ELR (cell line): ENCODE results near the gene ACTA1.
"Not testable (repeated sequence)": the region's sequence is repeated elsewhere in the genome, so short reads cannot be mapped to it uniquely, and the experiment has no call there.

Source experiments
- DNase-seq: peaks from one replicate; pipeline ENCODE4 v3.0.0-alpha.2; 2015; ENCODE audit warnings: low read depth

The ACTA1 gene

GRCh38 chr1:229409616-229410369, 24.1 kb downstream of the ACTA1 start:
- no peak for DNase-seq

- peak; percentile 23 for DNase-seq
These were observed 25.3 kb downstream of the ACTA1 start for GRCh38 chr1:229408458-229409037.

- DNase-seq = peak; percentile 25
These were observed 26.5 kb downstream of the ACTA1 start for GRCh38 chr1:229407206-229408026.

- no peak for DNase-seq
These were observed 27.1 kb downstream of the ACTA1 start for GRCh38 chr1:229406798-229407197.

- DNase-seq = no peak
These were observed 30.3 kb downstream of the ACTA1 start for GRCh38 chr1:229403573-229403972.

GRCh38 chr1:229402993-229403392, 30.9 kb downstream of the ACTA1 start:
- no peak for DNase-seq

- not testable (repeated sequence) for DNase-seq
These were observed 31.6 kb downstream of the ACTA1 start for GRCh38 chr1:229402329-229402728.

GRCh38 chr1:229397762-229398161, 36.1 kb downstream of the ACTA1 start:
- no peak for DNase-seq

- DNase-seq = no peak
These were observed 37.2 kb downstream of the ACTA1 start for GRCh38 chr1:229396585-229397206.

- not testable (repeated sequence) for DNase-seq
These were observed 39.4 kb downstream of the ACTA1 start for GRCh38 chr1:229394517-229394916.

- no peak for DNase-seq
These were observed 41.0 kb downstream of the ACTA1 start for GRCh38 chr1:229392936-229393335.

GRCh38 chr1:229390130-229390529, 43.8 kb downstream of the ACTA1 start:
- no peak for DNase-seq

- DNase-seq = peak; percentile 79
These were observed 44.9 kb downstream of the ACTA1 start for GRCh38 chr1:229388897-229389580.

- no peak for DNase-seq
These were observed 47.9 kb downstream of the ACTA1 start for GRCh38 chr1:229385853-229386456.

- no peak for DNase-seq
These were observed 49.1 kb downstream of the ACTA1 start for GRCh38 chr1:229384822-229385221.

GRCh38 chr1:229383961-229384360, 49.9 kb downstream of the ACTA1 start:
- DNase-seq = peak; percentile 45

- no peak for DNase-seq
These were observed 50.7 kb downstream of the ACTA1 start for GRCh38 chr1:229383188-229383587.
